IMR-90 (cell line): Measurements from ENCODE around the gene C1orf105. TPM values are rescaled to one million over a fixed set of nuclear protein-coding genes. Genes with fewer than 3 reads are reported as not detected.

ENCODE experiments used
- ATAC-seq: fragments of 200-7000 bp; cut with Tn5 transposase; 2 replicates; pipeline ENCODE4 v1.9.1; 2020; ENCODE audit warnings: low read depth, mild to moderate bottlenecking, moderate library complexity
- BruUV-seq: library from RNA; stranded (reverse); fragments of 400-500 nt; replicated peaks from 2 replicates; lab custom pipeline; 2021; lab: Mats Ljungman, UMichigan
- CTCF ChIA-PET: fragments of 300-600 bp; formaldehyde crosslinking; extraction: SDS; loops from one replicate; lab custom pipeline; 2021; ENCODE audit warnings: antibody characterized with exemption; lab: Yijun Ruan, JAX
- POLR2A ChIA-PET: fragments of 300-600 bp; sonication (Branson Sonifier 250); formaldehyde crosslinking; loops from one replicate; lab custom pipeline; 2022; ENCODE audit warnings: antibody characterized with exemption; ENCODE audit not compliant: unreplicated experiment; lab: Charles Lee
- DNase-seq: peaks from one replicate; pipeline ENCODE4 v3.0.0; 2013
- H2AFZ ChIP-seq: replicated peaks from 2 replicates; pipeline ENCODE3; 2013; ENCODE audit warnings: low read length, mild to moderate bottlenecking; ENCODE audit not compliant: poor library complexity
- H2AK5ac ChIP-seq: 2 replicates; pipeline ENCODE4 v1.6.1; 2013; ENCODE audit warnings: low read depth, low read length, inconsistent platforms
- H2AK9ac ChIP-seq: replicated peaks from 2 replicates; pipeline ENCODE3; 2013; ENCODE audit warnings: mild to moderate bottlenecking, low read depth, low read length, moderate library complexity; ENCODE audit not compliant: poor library complexity
- H2BK120ac ChIP-seq: 2 replicates; pipeline ENCODE4 v1.6.1; 2013; ENCODE audit warnings: low read depth, low read length, inconsistent platforms
- H2BK15ac ChIP-seq: 3 replicates; pipeline ENCODE4 v1.6.1; 2013; ENCODE audit warnings: low read depth, low read length, inconsistent platforms
- H2BK20ac ChIP-seq: 2 replicates; pipeline ENCODE4 v1.6.1; 2013; ENCODE audit warnings: low read depth, mild to moderate bottlenecking, inconsistent platforms, low read length, moderate library complexity
- H2BK5ac ChIP-seq: 2 replicates; pipeline ENCODE4 v1.6.1; 2013; ENCODE audit warnings: mild to moderate bottlenecking, low read depth, low read length, inconsistent platforms; ENCODE audit not compliant: poor library complexity, severe bottlenecking
- H3K14ac ChIP-seq: replicated peaks from 2 replicates; pipeline ENCODE4 v1.6.1; 2013; ENCODE audit warnings: low read depth, low read length, inconsistent platforms
- H3K18ac ChIP-seq: 2 replicates; pipeline ENCODE4 v1.6.1; 2013; ENCODE audit warnings: low read depth, low read length, control low read depth
- H3K23ac ChIP-seq: 2 replicates; pipeline ENCODE4 v1.6.1; 2013; ENCODE audit warnings: low read depth, low read length, inconsistent platforms
- H3K27ac ChIP-seq: 2 replicates; pipeline ENCODE4 v1.5.1; 2013; ENCODE audit warnings: mild to moderate bottlenecking, control low read depth, low read length; ENCODE audit not compliant: insufficient read depth
- H3K27me3 ChIP-seq: 2 replicates; pipeline ENCODE4 v1.6.1; 2013; ENCODE audit warnings: low read length; ENCODE audit not compliant: control insufficient read depth, insufficient read depth
- H3K36me3 ChIP-seq: 2 replicates; pipeline ENCODE4 v1.6.1; 2013; ENCODE audit warnings: low read length, mixed read lengths; ENCODE audit not compliant: control insufficient read depth, insufficient read depth
- H3K4ac ChIP-seq: 2 replicates; pipeline ENCODE4 v1.6.1; 2013; ENCODE audit warnings: low read depth, low read length, inconsistent platforms
- H3K4me1 ChIP-seq: 2 replicates; pipeline ENCODE4 v1.6.1; 2013; ENCODE audit warnings: low read length, mixed read lengths; ENCODE audit not compliant: control insufficient read depth, insufficient read depth
- H3K4me2 ChIP-seq: 2 replicates; pipeline ENCODE4 v1.6.1; 2013; ENCODE audit warnings: low read depth, mild to moderate bottlenecking, control low read depth, low read length, moderate library complexity
- H3K4me3 ChIP-seq: 2 replicates; pipeline ENCODE4 v1.5.1; 2013; ENCODE audit warnings: low read depth, mild to moderate bottlenecking, control low read depth, low read length, moderate library complexity; ENCODE audit not compliant: insufficient read depth
- H3K56ac ChIP-seq: 2 replicates; pipeline ENCODE4 v1.6.1; 2013; ENCODE audit warnings: low read length, inconsistent platforms; ENCODE audit not compliant: insufficient read depth; ENCODE audit errors: extremely low read depth
- H3K79me1 ChIP-seq, 2 experiments: 2 replicates each; pipeline ENCODE4 v1.6.1; 2013; ENCODE audit warnings: low read length in 2 of 2, inconsistent platforms in 1 of 2, low read depth in 1 of 2
- H3K9ac ChIP-seq: 2 replicates; pipeline ENCODE4 v1.6.1; 2013; ENCODE audit warnings: low read depth, low read length, control low read depth
- H3K9me1 ChIP-seq: 2 replicates; pipeline ENCODE4 v1.6.1; 2013; ENCODE audit warnings: low read length, inconsistent platforms; ENCODE audit not compliant: insufficient read depth
- H3K9me3 ChIP-seq: 2 replicates; pipeline ENCODE4 v1.6.1; 2013; ENCODE audit warnings: low read length; ENCODE audit not compliant: control insufficient read depth, insufficient read depth
- H4K20me1 ChIP-seq: 2 replicates; pipeline ENCODE4 v1.6.1; 2013; ENCODE audit warnings: low read length, inconsistent platforms; ENCODE audit not compliant: insufficient read depth
- H4K5ac ChIP-seq: 2 replicates; pipeline ENCODE4 v1.6.1; 2013; ENCODE audit warnings: mild to moderate bottlenecking, low read depth, low read length, control low read depth
- H4K8ac ChIP-seq, 2 experiments: 2 replicates each; pipeline ENCODE4 v1.6.1; 2013; ENCODE audit warnings: low read depth in 2 of 2, low read length in 2 of 2, control low read depth in 1 of 2, inconsistent platforms in 1 of 2
- H4K91ac ChIP-seq: 2 replicates; pipeline ENCODE4 v1.6.1; 2013; ENCODE audit warnings: low read depth, low read length, inconsistent platforms; ENCODE audit not compliant: insufficient read depth
- BHLHE40 ChIP-seq: fragments of 150-350 bp; IDR thresholded peaks from 2 replicates; pipeline ENCODE4 v1.6.1; 2016; ENCODE audit warnings: mild to moderate bottlenecking, low read depth, low read length
- CHD1 ChIP-seq: IDR thresholded peaks from 2 replicates; pipeline ENCODE4 v1.6.1; 2012; ENCODE audit warnings: low read depth, low read length, improper control_type of control experiment
- CTCF ChIP-seq: conservative IDR thresholded peaks from 2 replicates; pipeline ENCODE4 v1.5.1; 2012; ENCODE audit warnings: mild to moderate bottlenecking, low read depth, low read length, improper control_type of control experiment
- FOS ChIP-seq: fragments of 150-350 bp; IDR thresholded peaks from 2 replicates; pipeline ENCODE4 v1.6.1; 2016; ENCODE audit warnings: low read depth, low read length
- MAFK ChIP-seq: IDR thresholded peaks from 2 replicates; pipeline ENCODE4 v1.6.1; 2012; ENCODE audit warnings: low read depth, low read length, improper control_type of control experiment
- MAZ ChIP-seq: IDR thresholded peaks from 2 replicates; pipeline ENCODE4 v1.6.1; 2012; ENCODE audit warnings: low read depth, mild to moderate bottlenecking, low read length, improper control_type of control experiment, moderate library complexity, borderline replicate concordance
- MXI1 ChIP-seq: IDR thresholded peaks from 2 replicates; pipeline ENCODE4 v1.6.1; 2012; ENCODE audit warnings: low read depth, mild to moderate bottlenecking, low read length, moderate library complexity, borderline replicate concordance
- NFE2L2 ChIP-seq: fragments of 150-350 bp; IDR thresholded peaks from 2 replicates; pipeline ENCODE4 v1.6.1; 2016; ENCODE audit warnings: low read depth, mild to moderate bottlenecking, low read length
- POLR2A ChIP-seq: IDR thresholded peaks from 2 replicates; pipeline ENCODE4 v1.6.1; 2012; ENCODE audit warnings: mild to moderate bottlenecking, low read depth, low read length
- RAD21 ChIP-seq: IDR thresholded peaks from 2 replicates; pipeline ENCODE4 v1.6.1; 2012; ENCODE audit warnings: low read length, improper control_type of control experiment
- RCOR1 ChIP-seq: IDR thresholded peaks from 2 replicates; pipeline ENCODE4 v1.6.1; 2012; ENCODE audit warnings: mild to moderate bottlenecking, low read length, improper control_type of control experiment; ENCODE audit not compliant: insufficient replicate concordance
- RFX5 ChIP-seq: IDR thresholded peaks from 2 replicates; pipeline ENCODE4 v1.8.0; 2012; ENCODE audit warnings: low read depth, mild to moderate bottlenecking, low read length, moderate library complexity
- SMC3 ChIP-seq: fragments of 150-350 bp; IDR thresholded peaks from 2 replicates; pipeline ENCODE4 v1.6.1; 2016; ENCODE audit warnings: low read depth, mild to moderate bottlenecking, antibody characterized with exemption, low read length, moderate library complexity
- USF2 ChIP-seq: fragments of 150-350 bp; IDR thresholded peaks from 2 replicates; pipeline ENCODE4 v1.6.1; 2017; ENCODE audit warnings: mild to moderate bottlenecking, antibody characterized with exemption, low read length, low read depth
- WGBS, 2 experiments: methylation state at CpG; one replicate each; pipeline versions ENCODE4 v1.1.5 to v1.1.7; 2013; ENCODE audit warnings: missing lambda C conversion rate in 2 of 2; ENCODE audit not compliant: insufficient read length in 1 of 2; ENCODE audit errors: extremely low coverage in 2 of 2; 5-methylcytosine and 5-hydroxymethylcytosine counted together
- dilution Hi-C: fragments of 300-500 bp; cut with HindIII; formaldehyde crosslinking; loops from one replicate; pipeline ENCODE4 v1.14.3; 2018; ENCODE audit warnings: low sequenced_read_pairs; ENCODE audit not compliant: unreplicated experiment
- in situ Hi-C: fragments of 300-500 bp; cut with MboI; formaldehyde crosslinking; loops from 3 replicates; pipeline ENCODE4 v1.14.3; 2019; ENCODE audit warnings: low sequenced_read_pairs, inconsistent platforms, mixed read lengths
- intact Hi-C: fragments of 100-400 bp; cut with micrococcal nuclease; formaldehyde crosslinking; loops from 2 replicates; pipeline ENCODE4 v1.10.0; 2022
- polyA plus RNA-seq, 3 experiments: library from polyadenylated mRNA; depleted of rRNA; stranded (reverse); fragments of >200 nt; gene quantifications; 2 replicates each; pipeline ENCODE4 v1.2.3, GENCODE V29; 2012; ENCODE audit warnings: low replicate concordance in 1 of 3
- total RNA-seq: library from RNA; depleted of rRNA; stranded (reverse); fragments of >200 nt; gene quantifications from 2 replicates; pipeline ENCODE4 v1.2.3, GENCODE V29; 2012
- TF ChIP-seq, protein P1 (sequence below): fragments of 150-350 bp; IDR thresholded peaks from 2 replicates; pipeline ENCODE4 v1.6.1; 2016; ENCODE audit warnings: low read depth, mild to moderate bottlenecking, low read length, moderate library complexity, borderline replicate concordance

Gene C1orf105
- total and polyA plus RNA-seq, 2 of the 4 experiments (the other 2 are of a cell fraction), result not detected

DNA sequence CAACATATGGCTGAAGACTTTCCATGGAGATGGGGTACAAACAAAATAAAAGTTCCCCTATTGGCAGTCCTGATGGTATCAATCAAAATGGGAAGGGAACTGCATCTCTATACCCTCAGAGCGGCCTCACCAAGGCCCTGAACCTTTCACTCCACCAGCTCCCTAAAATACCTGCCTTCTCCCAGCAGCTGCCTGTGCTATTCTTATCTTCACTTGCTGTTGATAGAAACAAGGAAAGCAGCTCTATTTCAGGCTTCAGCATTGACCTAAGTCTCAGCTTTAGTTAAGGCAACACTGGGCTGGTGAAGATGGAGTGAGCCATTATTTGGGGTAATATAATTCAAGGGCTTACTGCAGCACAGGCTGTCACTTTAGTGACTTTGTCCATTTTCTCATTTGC, 45.1 kb downstream of the C1orf105 start:
- in situ Hi-C loops (no loop called here), dilution Hi-C loops (no loop called here), intact Hi-C loops (no loop called here)
- Histone ChIP-seq H3K27me3 (peaks cover 8% of the 10 kb centered on the region; the same call in 1 of the 2 replicates), H3K14ac (no peak overlapping the region), H2BK120ac (no peak overlapping the region), H3K4ac (no peak overlapping the region), H3K4me1 (no peaks in the 10 kb centered on the region), H2AK5ac (no peak overlapping the region), H3K27ac (no peak overlapping the region), H2AK9ac (no peak overlapping the region), H2BK20ac (no peak overlapping the region), H3K56ac (no peak overlapping the region), H3K36me3 (no peaks in the 10 kb centered on the region), H3K23ac (no peak overlapping the region), H3K9me3 (no peaks in the 10 kb centered on the region), H3K79me1 (no peaks in the 10 kb centered on the region), H4K20me1 (no peaks in the 10 kb centered on the region), H4K91ac (no peak overlapping the region), H4K5ac (no peak overlapping the region), H3K4me3 (no peak overlapping the region), H3K9ac (no peak overlapping the region), H3K18ac (no peak overlapping the region), H2BK5ac (no peak overlapping the region), H3K9me1 (no peaks in the 10 kb centered on the region), H3K4me2 (no peak overlapping the region), H2AFZ (no peak overlapping the region), H4K8ac (no peak overlapping the region), H2BK15ac (no peak overlapping the region)
- DNase-seq, result no peak
- no TSS peak for BruUV-seq
- WGBS, 2 experiments, result no CpG with 5 or more reads among the region's 1 CpG
- POLR2A ChIA-PET, result no interaction called here
- no peak for ATAC-seq
- TF ChIP-seq POLR2A (no peak), CTCF (no peak), RCOR1 (no peak), CHD1 (no peak), MAZ (no peak), NFE2L2 (no peak), MXI1 (no peak), RFX5 (no peak), FOS (no peak), BHLHE40 (no peak), USF2 (no peak), MAFK (no peak), RAD21 (no peak), SMC3 (no peak)
- TF ChIP-seq, protein P1, sequence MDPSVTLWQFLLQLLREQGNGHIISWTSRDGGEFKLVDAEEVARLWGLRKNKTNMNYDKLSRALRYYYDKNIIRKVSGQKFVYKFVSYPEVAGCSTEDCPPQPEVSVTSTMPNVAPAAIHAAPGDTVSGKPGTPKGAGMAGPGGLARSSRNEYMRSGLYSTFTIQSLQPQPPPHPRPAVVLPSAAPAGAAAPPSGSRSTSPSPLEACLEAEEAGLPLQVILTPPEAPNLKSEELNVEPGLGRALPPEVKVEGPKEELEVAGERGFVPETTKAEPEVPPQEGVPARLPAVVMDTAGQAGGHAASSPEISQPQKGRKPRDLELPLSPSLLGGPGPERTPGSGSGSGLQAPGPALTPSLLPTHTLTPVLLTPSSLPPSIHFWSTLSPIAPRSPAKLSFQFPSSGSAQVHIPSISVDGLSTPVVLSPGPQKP, result no peak
- CTCF ChIA-PET, result interaction anchor here (1.3 kb wide), 1 partner anchor 8 kb away, joined by 3 read pairs; no protein-coding TSS in a partner anchor
